HEK293 (cell line): ENCODE results near the gene DDAH1.

Source experiments
- CTCF ChIA-PET: fragments of 350-600 bp; formaldehyde crosslinking; extraction: SDS; loops from one replicate; lab custom pipeline; 2021; ENCODE audit warnings: antibody characterized with exemption; lab: Yijun Ruan, JAX
- POLR2A ChIA-PET: fragments of 300-600 bp; formaldehyde crosslinking; extraction: SDS; loops from one replicate; lab custom pipeline; 2020; ENCODE audit warnings: antibody characterized with exemption, inconsistent platforms; lab: Yijun Ruan, JAX
- H3K27ac ChIP-seq: fragments of 200-500 bp; sonication (Bioruptor generic); 2 replicates; pipeline ENCODE4 v1.5.1; 2014; ENCODE audit warnings: low read depth, low read length, control low read depth, inconsistent platforms; ENCODE audit errors: extremely low read depth
- H3K36me3 ChIP-seq, 2 experiments: fragments of 200-500 bp in 1 of 2; sonication (Bioruptor generic) in 1 of 2; 1 replicate in 1 of 2; 2 replicates in 1 of 2; pipeline ENCODE4 v1.5.1; 2014 to 2017; ENCODE audit warnings: inconsistent platforms in 2 of 2, low read length in 2 of 2; ENCODE audit not compliant: control insufficient read depth in 2 of 2, insufficient read depth in 1 of 2
- H3K4me1 ChIP-seq: fragments of 200-500 bp; sonication (Bioruptor generic); 2 replicates; pipeline ENCODE4 v1.5.1; 2014; ENCODE audit warnings: mild to moderate bottlenecking, low read length, inconsistent platforms; ENCODE audit not compliant: control insufficient read depth, insufficient read depth
- H3K4me3 ChIP-seq: 2 replicates; pipeline ENCODE4 v1.5.1; 2011; ENCODE audit warnings: low read depth, mild to moderate bottlenecking, control low read depth, low read length, moderate library complexity
- H3K9me3 ChIP-seq: fragments of 200-500 bp; sonication (Bioruptor generic); 2 replicates; pipeline ENCODE4 v1.5.1; 2014; ENCODE audit warnings: low read depth, low read length, inconsistent platforms; ENCODE audit not compliant: control insufficient read depth, insufficient read depth
- AEBP2 ChIP-seq: fragments of 450-650 bp; formaldehyde crosslinking; IDR thresholded peaks from 2 replicates; pipeline ENCODE4 v1.5.1; 2016; ENCODE audit warnings: missing biosample characterization, missing genetic modification characterization, borderline replicate concordance
- KLF1 ChIP-seq: fragments of 450-650 bp; formaldehyde crosslinking; IDR thresholded peaks from 2 replicates; pipeline ENCODE4 v1.5.1; 2016; ENCODE audit warnings: missing biosample characterization, missing genetic modification characterization
- OSR2 ChIP-seq: fragments of 450-650 bp; formaldehyde crosslinking; IDR thresholded peaks from 2 replicates; pipeline ENCODE4 v1.5.1; 2016; ENCODE audit warnings: missing biosample characterization, missing genetic modification characterization
- YY2 ChIP-seq: fragments of 450-650 bp; formaldehyde crosslinking; IDR thresholded peaks from 2 replicates; pipeline ENCODE4 v1.5.1; 2016; ENCODE audit warnings: missing biosample characterization, missing genetic modification characterization
- ZBTB10 ChIP-seq: fragments of 450-650 bp; formaldehyde crosslinking; IDR thresholded peaks from 2 replicates; pipeline ENCODE4 v1.5.1; 2016; ENCODE audit warnings: missing biosample characterization, missing genetic modification characterization
- ZNF132 ChIP-seq: fragments of 450-650 bp; formaldehyde crosslinking; IDR thresholded peaks from 2 replicates; pipeline ENCODE4 v1.5.1; 2017; ENCODE audit warnings: missing biosample characterization, missing genetic modification characterization, borderline replicate concordance
- ZNF148 ChIP-seq: fragments of 450-650 bp; formaldehyde crosslinking; IDR thresholded peaks from 2 replicates; pipeline ENCODE4 v1.5.0; 2017; ENCODE audit warnings: missing biosample characterization, missing genetic modification characterization, borderline replicate concordance
- ZNF155 ChIP-seq: fragments of 450-650 bp; formaldehyde crosslinking; IDR thresholded peaks from 2 replicates; pipeline ENCODE4 v1.5.1; 2016; ENCODE audit warnings: missing biosample characterization, missing genetic modification characterization
- ZNF157 ChIP-seq: fragments of 450-650 bp; formaldehyde crosslinking; IDR thresholded peaks from 2 replicates; pipeline ENCODE4 v1.5.1; 2016; ENCODE audit warnings: missing biosample characterization, missing genetic modification characterization
- ZNF221 ChIP-seq: fragments of 450-650 bp; formaldehyde crosslinking; IDR thresholded peaks from 2 replicates; pipeline ENCODE4 v1.5.1; 2017; ENCODE audit warnings: missing biosample characterization, missing genetic modification characterization, borderline replicate concordance
- ZNF311 ChIP-seq: fragments of 450-650 bp; formaldehyde crosslinking; IDR thresholded peaks from 2 replicates; pipeline ENCODE4 v1.5.1; 2017; ENCODE audit warnings: missing biosample characterization, missing genetic modification characterization, borderline replicate concordance
- ZNF354C ChIP-seq: fragments of 450-650 bp; formaldehyde crosslinking; IDR thresholded peaks from 2 replicates; pipeline ENCODE4 v1.5.1; 2016; ENCODE audit warnings: missing biosample characterization, missing genetic modification characterization, low read depth, borderline replicate concordance
- ZNF548 ChIP-seq: fragments of 450-650 bp; formaldehyde crosslinking; IDR thresholded peaks from 2 replicates; pipeline ENCODE4 v1.5.1; 2016; ENCODE audit warnings: missing biosample characterization, missing genetic modification characterization
- ZNF561 ChIP-seq: fragments of 450-650 bp; IDR thresholded peaks from 2 replicates; pipeline ENCODE4 v1.5.1; 2018; ENCODE audit warnings: missing biosample characterization, missing genetic modification characterization, borderline replicate concordance
- ZNF623 ChIP-seq: fragments of 450-650 bp; formaldehyde crosslinking; IDR thresholded peaks from 2 replicates; pipeline ENCODE4 v1.5.1; 2016; ENCODE audit warnings: missing biosample characterization, missing genetic modification characterization
- ZNF624 ChIP-seq: fragments of 450-650 bp; formaldehyde crosslinking; IDR thresholded peaks from 2 replicates; pipeline ENCODE4 v1.5.1; 2017; ENCODE audit warnings: missing biosample characterization, missing genetic modification characterization
- ZNF660 ChIP-seq: fragments of 450-650 bp; IDR thresholded peaks from 2 replicates; pipeline ENCODE4 v1.5.1; 2018; ENCODE audit warnings: missing biosample characterization, mild to moderate bottlenecking, missing genetic modification characterization
- ZNF670 ChIP-seq: fragments of 450-650 bp; formaldehyde crosslinking; IDR thresholded peaks from 2 replicates; pipeline ENCODE4 v1.5.1; 2016; ENCODE audit warnings: missing biosample characterization, missing genetic modification characterization, low read depth
- ZNF747 ChIP-seq: fragments of 450-650 bp; formaldehyde crosslinking; IDR thresholded peaks from 2 replicates; pipeline ENCODE4 v1.5.1; 2016; ENCODE audit warnings: missing biosample characterization, missing genetic modification characterization
- ZSCAN16 ChIP-seq: fragments of 450-650 bp; formaldehyde crosslinking; IDR thresholded peaks from 2 replicates; pipeline ENCODE4 v1.5.1; 2016; ENCODE audit warnings: missing biosample characterization, missing genetic modification characterization
- ZSCAN4 ChIP-seq: fragments of 450-650 bp; formaldehyde crosslinking; IDR thresholded peaks from 2 replicates; pipeline ENCODE4 v1.5.1; 2017; ENCODE audit warnings: missing biosample characterization, missing genetic modification characterization

DDAH1 gene

GRCh38 chr1:85366391-85367170 is 98.4 kb downstream of the DDAH1 start (continued):
- no peak for TF ChIP-seq KLF1

GRCh38 chr1:85365851-85366250 is 99.1 kb downstream of the DDAH1 start:
- POLR2A ChIA-PET: no interaction called here
- Histone ChIP-seq H3K36me3 (no peaks in the 10 kb centered on the region), H3K27ac (no peak overlapping the region), H3K4me1 (no peaks in the 10 kb centered on the region), H3K9me3 (no peaks in the 10 kb centered on the region), H3K4me3 (no peak overlapping the region)
- TF ChIP-seq ZNF157 (tag by site-specific recombination) (no peak), ZNF670 (tag by site-specific recombination) (no peak), ZNF660 (no peak), ZNF747 (tag by site-specific recombination) (no peak), ZNF132 (no peak), AEBP2 (no peak), OSR2 (tag by site-specific recombination) (no peak)
- CTCF ChIA-PET: no interaction called here

- Histone ChIP-seq H3K36me3 (no peaks in the 10 kb centered on the region), H3K4me3 (no peak overlapping the region), H3K9me3 (no peaks in the 10 kb centered on the region), H3K27ac (no peak overlapping the region), H3K4me1 (no peaks in the 10 kb centered on the region)
- ChIA-PET CTCF (interaction anchor here (0.6 to 1.5 kb wide), 5 partner anchors 9 to 685 kb away, joined by 3 to 5 read pairs (median 4); no protein-coding TSS in a partner anchor), POLR2A (no interaction called here)
- no peak for TF ChIP-seq ZNF311 (tag by site-specific recombination)
- TF ChIP-seq ZNF548 (tag by site-specific recombination): no peak
- TF ChIP-seq ZNF561: no peak
These were observed 101.4 kb downstream of the DDAH1 start for GRCh38 chr1:85363521-85363920.

- Histone ChIP-seq H3K4me1 (no peaks in the 10 kb centered on the region), H3K36me3 (no peaks in the 10 kb centered on the region), H3K4me3 (no peak overlapping the region), H3K9me3 (no peaks in the 10 kb centered on the region), H3K27ac (no peak overlapping the region)
- POLR2A ChIA-PET: no interaction called here
- CTCF ChIA-PET: interaction anchor here (0.6 to 1.5 kb wide), 6 partner anchors 9 to 684 kb away, joined by 3 to 5 read pairs (median 4); no protein-coding TSS in a partner anchor
- TF ChIP-seq ZSCAN4 (tag by site-specific recombination) (no peak), ZNF623 (tag by site-specific recombination) (no peak), ZNF624 (tag by site-specific recombination) (no peak), ZBTB10 (tag by site-specific recombination) (no peak), ZNF148 (tag by site-specific recombination) (no peak), YY2 (tag by site-specific recombination) (no peak), ZNF155 (tag by site-specific recombination) (no peak), ZNF221 (tag by site-specific recombination) (no peak), ZNF354C (tag by site-specific recombination) (no peak), ZSCAN16 (tag by site-specific recombination) (no peak)
These were observed 101.9 kb downstream of the DDAH1 start for GRCh38 chr1:85363092-85363491.
